Type B pancreatic cell (in vitro differentiated cells): ENCODE data around the gene NCOR1. TPM values are rescaled to one million over a fixed set of nuclear protein-coding genes. Genes with fewer than 3 reads are reported as not detected.
A peak's percentile ranks its signal among the peaks of the same experiment; 100 is the strongest.
"Not testable (repeated sequence)": the region's sequence is repeated elsewhere in the genome, so short reads cannot be mapped to it uniquely, and the experiment has no call there.

Experiments used
- DNase-seq: peaks from one replicate; pipeline ENCODE4 v3.0.0; 2021; ENCODE audit warnings: mixed read lengths; ENCODE audit not compliant: unreplicated experiment; ENCODE audit errors: extremely low spot score
- H3K27ac Mint-ChIP-seq: 2 replicates; pipeline ENCODE4 v1.8.0; 2021; ENCODE audit warnings: mild to moderate bottlenecking, mixed read lengths
- H3K27me3 Mint-ChIP-seq: 2 replicates; pipeline ENCODE4 v1.8.0; 2021; ENCODE audit warnings: mixed read lengths
- H3K36me3 Mint-ChIP-seq: 2 replicates; pipeline ENCODE4 v1.8.0; 2021; ENCODE audit warnings: mixed read lengths
- H3K4me1 Mint-ChIP-seq: one replicate; pipeline ENCODE4 v1.8.0; 2021; ENCODE audit warnings: mixed read lengths; ENCODE audit not compliant: unreplicated experiment
- H3K4me3 Mint-ChIP-seq: 2 replicates; pipeline ENCODE4 v1.8.0; 2021; ENCODE audit warnings: mild to moderate bottlenecking, mixed read lengths
- H3K9me3 Mint-ChIP-seq: 2 replicates; pipeline ENCODE4 v1.8.0; 2021; ENCODE audit warnings: mixed read lengths
- CTCF ChIP-seq: fragments of 200-600 bp; sonication (generic); conservative IDR thresholded peaks from 2 replicates; pipeline ENCODE4 v1.5.0; 2021; ENCODE audit warnings: antibody characterized with exemption, mild to moderate bottlenecking
- total RNA-seq: library from RNA; stranded (reverse); gene quantifications from 2 replicates; pipeline ENCODE4 v1.2.1, GENCODE V29; 2021; ENCODE audit warnings: low replicate concordance

NCOR1 gene
- total RNA-seq, 1 donor from 2014 or later: 133 TPM

DNA sequence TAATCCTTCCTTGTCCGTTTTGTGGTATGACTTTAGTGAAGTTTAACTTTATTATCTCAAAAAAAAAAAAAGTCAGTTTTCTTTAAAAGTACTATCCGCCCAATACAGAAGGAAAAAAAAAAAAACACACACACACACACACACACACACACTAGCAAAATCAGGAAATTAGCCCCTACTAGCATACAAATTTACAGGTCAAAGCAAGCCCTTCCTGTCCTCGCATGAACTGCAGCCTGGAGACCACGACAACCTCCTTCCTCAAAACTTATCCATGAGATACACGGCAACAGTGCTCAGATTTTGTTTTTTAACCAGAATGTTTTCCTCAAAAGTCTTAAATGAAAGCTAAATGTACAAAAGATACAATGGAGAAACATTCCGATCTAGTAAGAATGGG is 16.2 kb downstream of the NCOR1 start:
- no peaks in the 10 kb centered on the region for H3K27me3 Mint-ChIP-seq
- no peak for DNase-seq
- H3K4me3 Mint-ChIP-seq: peak overlapping the region; percentile 42
- H3K9me3 Mint-ChIP-seq: no peaks in the 10 kb centered on the region
- H3K27ac Mint-ChIP-seq: peak overlapping the region; percentile 6
- peaks cover 22% of the 10 kb centered on the region for H3K4me1 Mint-ChIP-seq
- H3K36me3 Mint-ChIP-seq: peaks cover 11% of the 10 kb centered on the region
- TF ChIP-seq CTCF: no peak

DNA sequence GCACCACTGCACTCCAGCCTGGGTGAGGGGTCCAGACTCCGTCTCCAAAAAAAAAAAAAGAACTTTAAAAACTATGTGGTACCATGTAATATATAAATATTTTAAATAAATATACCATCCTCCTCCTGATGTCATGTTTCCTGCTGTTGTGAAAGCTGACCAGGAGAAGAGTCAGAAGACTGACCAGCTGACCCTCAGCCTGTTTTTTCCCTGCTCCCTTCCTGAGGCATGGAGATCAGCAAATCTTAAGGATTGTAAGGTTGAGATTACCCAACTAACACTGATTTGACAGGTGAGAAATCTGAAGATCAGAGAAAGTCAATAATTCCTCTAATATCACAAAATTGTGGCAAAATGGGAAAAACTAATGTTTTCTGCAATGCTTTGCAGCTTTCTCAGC is 18.1 kb downstream of the NCOR1 start:
- H3K27me3 Mint-ChIP-seq: no peaks in the 10 kb centered on the region
- no peak for DNase-seq
- no peak overlapping the region for H3K27ac Mint-ChIP-seq
- H3K9me3 Mint-ChIP-seq: no peaks in the 10 kb centered on the region
- peaks cover 10% of the 10 kb centered on the region for H3K4me1 Mint-ChIP-seq
- peaks cover 21% of the 10 kb centered on the region for H3K36me3 Mint-ChIP-seq
- H3K4me3 Mint-ChIP-seq: no peak overlapping the region
- TF ChIP-seq CTCF: no peak

DNA sequence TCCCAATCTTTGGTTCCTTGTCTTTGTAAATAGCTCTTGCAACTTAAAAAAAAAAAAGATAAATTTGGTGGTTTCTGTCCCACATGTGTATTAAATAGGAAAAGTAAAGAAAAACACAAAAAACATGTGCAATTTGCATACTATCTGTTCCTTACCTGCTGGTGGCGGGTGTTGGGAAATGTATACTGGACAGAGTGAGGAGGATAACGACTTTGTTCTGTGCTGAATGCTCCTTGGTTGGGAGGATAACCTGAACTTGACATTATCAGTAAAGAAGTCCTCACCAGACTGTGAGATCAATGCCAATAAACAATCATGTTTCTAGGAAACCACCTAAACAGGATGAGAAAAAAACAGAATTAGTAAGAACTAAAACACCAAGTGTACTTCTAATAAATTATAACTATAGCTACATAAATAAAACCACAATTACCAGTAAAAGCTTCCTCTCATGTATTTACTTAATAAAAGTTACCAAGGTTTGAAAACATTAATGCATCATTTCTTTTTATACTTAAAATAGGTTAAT is 21.0 kb downstream of the NCOR1 start:
- Mint-ChIP-seq H3K4me1 (peaks cover 16% of the 10 kb centered on the region), H3K36me3 (peaks cover 21% of the 10 kb centered on the region)
- H3K27me3 Mint-ChIP-seq, DNase-seq, H3K27ac Mint-ChIP-seq, H3K4me3 Mint-ChIP-seq, H3K9me3 Mint-ChIP-seq: not testable (repeated sequence)

DNA sequence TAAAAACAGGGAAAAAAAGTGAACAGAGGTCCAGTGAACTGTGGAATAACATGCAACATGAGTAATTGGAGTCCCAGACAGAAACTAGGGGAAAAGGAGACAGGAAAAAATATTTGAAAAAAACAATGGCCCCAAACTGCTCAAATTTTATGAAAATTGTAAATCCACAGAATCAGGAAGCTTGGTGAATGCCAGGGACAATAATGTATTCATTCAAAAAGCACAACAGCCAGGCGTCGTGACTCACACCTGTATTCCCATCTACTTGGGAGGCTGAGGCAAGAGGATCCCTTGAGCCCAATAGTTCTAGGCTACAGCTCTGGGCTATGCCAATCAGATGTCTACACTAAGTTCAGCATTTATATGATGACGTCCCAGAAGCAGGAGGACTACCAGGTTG is 23.7 kb downstream of the NCOR1 start:
- H3K27me3 Mint-ChIP-seq: no peaks in the 10 kb centered on the region
- TF ChIP-seq CTCF: no peak
- DNase-seq: no peak
- H3K4me1 Mint-ChIP-seq: peaks cover 8% of the 10 kb centered on the region
- H3K9me3 Mint-ChIP-seq: no peaks in the 10 kb centered on the region
- no peak overlapping the region for H3K27ac Mint-ChIP-seq
- H3K4me3 Mint-ChIP-seq: no peak overlapping the region
- H3K36me3 Mint-ChIP-seq: peaks cover 18% of the 10 kb centered on the region

DNA sequence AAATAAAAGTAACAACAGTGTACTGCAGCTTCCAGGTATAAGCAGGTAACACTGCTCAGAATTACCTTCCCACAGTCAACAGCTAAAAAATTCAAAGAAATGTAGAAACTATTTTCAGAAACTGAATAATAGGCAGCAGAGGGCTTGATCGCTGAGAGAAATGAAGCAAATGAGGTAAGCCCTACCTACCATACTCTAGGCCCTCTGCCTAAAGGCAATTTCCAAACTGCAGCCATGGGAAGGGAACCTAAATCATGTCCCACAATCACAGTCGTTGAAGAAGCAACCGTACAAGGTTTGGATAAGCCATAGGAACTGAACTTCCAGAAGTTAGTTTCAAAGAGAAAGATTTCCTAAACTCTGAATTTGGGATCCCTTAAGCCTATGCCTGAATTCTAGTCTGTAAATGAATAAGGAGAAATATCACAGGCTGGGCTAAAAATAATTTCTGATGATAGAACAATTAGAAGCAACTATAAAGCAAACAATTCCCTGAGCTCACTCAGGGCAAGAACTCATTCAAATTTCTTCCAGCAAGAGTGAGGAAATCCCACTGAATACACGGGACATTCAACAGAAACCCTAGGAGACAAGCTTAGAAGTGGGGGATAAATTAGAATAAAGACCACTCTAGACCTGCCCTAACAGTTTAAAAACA is 24.5 kb downstream of the NCOR1 start:
- Mint-ChIP-seq H3K27ac (no peak overlapping the region), H3K4me3 (no peak overlapping the region), H3K4me1 (peaks cover 8% of the 10 kb centered on the region), H3K36me3 (peaks cover 22% of the 10 kb centered on the region), H3K27me3 (no peaks in the 10 kb centered on the region), H3K9me3 (no peaks in the 10 kb centered on the region)
- no peak for DNase-seq
- no peak for TF ChIP-seq CTCF

GRCh38 chr17:16189791-16190348 is 25.5 kb downstream of the NCOR1 start:
- no peaks in the 10 kb centered on the region for H3K9me3 Mint-ChIP-seq
- no peak for DNase-seq
- peaks cover 8% of the 10 kb centered on the region for H3K4me1 Mint-ChIP-seq
- no peak overlapping the region for H3K27ac Mint-ChIP-seq
- H3K27me3 Mint-ChIP-seq: no peaks in the 10 kb centered on the region
- TF ChIP-seq CTCF: no peak
- H3K36me3 Mint-ChIP-seq: peaks cover 28% of the 10 kb centered on the region
- H3K4me3 Mint-ChIP-seq: no peak overlapping the region
